Neural cell (in vitro differentiated cells): Measurements from ENCODE around the gene TTC23L. TPM values are rescaled to one million over a fixed set of nuclear protein-coding genes. Genes with fewer than 3 reads are reported as not detected.

Experiments used
- H2AFZ ChIP-seq: fragments of 200-600, 300-800 bp; sonication (generic), shearing (Covaris generic); 2 replicates; pipeline ENCODE4 v1.6.0; 2014; ENCODE audit warnings: low read depth, mild to moderate bottlenecking, antibody characterized with exemption, low read length, moderate library complexity
- H3F3A ChIP-seq: fragments of 200-600 bp; shearing (Covaris generic); 2 replicates; pipeline ENCODE4 v1.6.1; 2016; ENCODE audit warnings: mild to moderate bottlenecking, moderate library complexity, mixed read lengths, antibody characterized with exemption, low read length; ENCODE audit not compliant: insufficient read depth, poor library complexity, severe bottlenecking
- H3K27ac ChIP-seq: fragments of 200-600, 300-800 bp; sonication (generic), shearing (Covaris generic); 2 replicates; pipeline ENCODE4 v1.5.1; 2014; ENCODE audit warnings: mild to moderate bottlenecking, low read length, moderate library complexity
- H3K27me3 ChIP-seq: fragments of 300-800, 200-600 bp; sonication (generic), shearing (Covaris generic); 2 replicates; pipeline ENCODE4 v1.6.0; 2014; ENCODE audit warnings: mild to moderate bottlenecking, low read depth, low read length, moderate library complexity; ENCODE audit not compliant: insufficient read depth
- H3K36me3 ChIP-seq: fragments of 300-800, 200-600 bp; sonication (generic), shearing (Covaris generic); 2 replicates; pipeline ENCODE4 v1.5.1; 2014; ENCODE audit warnings: mild to moderate bottlenecking, antibody characterized with exemption, low read length, moderate library complexity; ENCODE audit not compliant: insufficient read depth
- H3K4me2 ChIP-seq: fragments of 300-800, 200-600 bp; sonication (generic), shearing (Covaris generic); 2 replicates; pipeline ENCODE4 v1.6.0; 2014; ENCODE audit warnings: mild to moderate bottlenecking, low read length
- H3K4me3 ChIP-seq: fragments of 300-800, 200-600 bp; sonication (generic), shearing (Covaris generic); 2 replicates; pipeline ENCODE4 v1.5.1; 2014; ENCODE audit warnings: mild to moderate bottlenecking, low read length, moderate library complexity
- H3K79me2 ChIP-seq: fragments of 200-600 bp; shearing (Covaris generic); replicated peaks from 2 replicates; pipeline ENCODE4 v1.6.0; 2014; ENCODE audit warnings: mild to moderate bottlenecking, low read length, moderate library complexity; ENCODE audit not compliant: insufficient read depth
- H3K9ac ChIP-seq: fragments of 300-800, 200-600 bp; sonication (generic), shearing (Covaris generic); 2 replicates; pipeline ENCODE4 v1.6.1; 2016; ENCODE audit warnings: mild to moderate bottlenecking, low read length, mixed read lengths
- H3K9me2 ChIP-seq: fragments of 200-600 bp; shearing (Covaris generic); 2 replicates; pipeline ENCODE4 v1.6.1; 2016; ENCODE audit warnings: mild to moderate bottlenecking, low read length, mixed read lengths; ENCODE audit not compliant: insufficient read depth
- H3K9me3 ChIP-seq: fragments of 200-600, 300-800 bp; sonication (generic), shearing (Covaris generic); 2 replicates; pipeline ENCODE4 v1.6.1; 2016; ENCODE audit warnings: mild to moderate bottlenecking, mixed run types, low read length, moderate library complexity, mixed read lengths
- H4K20me1 ChIP-seq: fragments of 200-600 bp; shearing (Covaris generic); 2 replicates; pipeline ENCODE4 v1.6.1; 2016; ENCODE audit warnings: mild to moderate bottlenecking, mixed run types; ENCODE audit not compliant: insufficient read depth
- CTCF ChIP-seq: fragments of 450-650 bp; IDR thresholded peaks from 2 replicates; pipeline ENCODE4 v1.5.1; 2014; ENCODE audit warnings: antibody characterized with exemption, mild to moderate bottlenecking, moderate library complexity; ENCODE audit not compliant: poor library complexity, severe bottlenecking
- EP300 ChIP-seq: fragments of 450-650 bp; conservative IDR thresholded peaks from 2 replicates; pipeline ENCODE4 v1.6.1; 2014; ENCODE audit warnings: antibody characterized with exemption, mild to moderate bottlenecking, moderate library complexity; ENCODE audit not compliant: poor library complexity, severe bottlenecking
- EZH2 ChIP-seq: fragments of 200-600, 300-800 bp; shearing (Covaris generic), sonication (generic); IDR thresholded peaks from 2 replicates; pipeline ENCODE4 v1.6.1; 2014; ENCODE audit warnings: antibody characterized with exemption, low read length, borderline replicate concordance, mild to moderate bottlenecking; ENCODE audit not compliant: insufficient read depth, poor library complexity, severe bottlenecking
- MXI1 ChIP-seq: fragments of 450-650 bp; conservative IDR thresholded peaks from 2 replicates; pipeline ENCODE4 v1.6.1; 2014; ENCODE audit warnings: antibody characterized with exemption, mild to moderate bottlenecking; ENCODE audit not compliant: poor library complexity, severe bottlenecking
- POLR2AphosphoS5 ChIP-seq: IDR thresholded peaks from 2 replicates; pipeline ENCODE4 v1.6.1; 2012
- RAD21 ChIP-seq: fragments of 450-650 bp; conservative IDR thresholded peaks from 2 replicates; pipeline ENCODE4 v1.6.1; 2014; ENCODE audit warnings: antibody characterized with exemption, mild to moderate bottlenecking, moderate library complexity
- SMC3 ChIP-seq: fragments of 450-650 bp; conservative IDR thresholded peaks from 2 replicates; pipeline ENCODE4 v1.6.1; 2014; ENCODE audit warnings: antibody characterized with exemption, mild to moderate bottlenecking, moderate library complexity; ENCODE audit not compliant: poor library complexity
- TAF1 ChIP-seq: IDR thresholded peaks from 2 replicates; pipeline ENCODE4 v1.6.1; 2012; ENCODE audit warnings: low read depth
- polyA plus RNA-seq: library from polyadenylated mRNA; depleted of rRNA; stranded (reverse); fragments of >200 nt; gene quantifications from 2 replicates; pipeline ENCODE4 v1.2.3, GENCODE V29; 2014
- TF ChIP-seq, protein P1 (sequence below): IDR thresholded peaks from 2 replicates; pipeline ENCODE4 v1.6.1; 2012; ENCODE audit warnings: borderline replicate concordance

Gene TTC23L
- polyA plus RNA-seq, 1 donor from 2014 or later, result 8.3 TPM

DNA sequence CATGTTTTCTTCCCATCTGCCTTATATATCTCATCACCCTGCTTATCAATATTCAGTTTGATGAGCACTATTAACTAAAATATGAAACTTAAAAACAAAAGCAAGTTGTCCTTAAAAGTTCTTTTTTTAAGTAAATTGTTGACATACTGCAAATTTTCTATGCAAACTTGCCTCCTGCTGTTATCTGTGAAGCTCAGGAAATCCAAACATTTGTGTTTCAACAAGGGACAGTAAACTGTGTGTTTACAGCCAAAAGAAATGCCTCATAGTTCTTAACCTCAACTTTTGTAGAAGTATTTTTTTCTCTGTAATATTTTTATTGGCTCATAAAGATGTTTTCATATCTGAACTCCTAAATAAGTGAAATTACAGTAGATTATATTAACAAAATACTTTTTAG lies 7.7 kb upstream of the TTC23L start:
- TF ChIP-seq MXI1, result no peak
- no peak for TF ChIP-seq POLR2AphosphoS5
- no peak for TF ChIP-seq RAD21
- no peak for TF ChIP-seq EP300
- TF ChIP-seq TAF1, result no peak
- TF ChIP-seq SMC3, result no peak
- TF ChIP-seq, protein P1, sequence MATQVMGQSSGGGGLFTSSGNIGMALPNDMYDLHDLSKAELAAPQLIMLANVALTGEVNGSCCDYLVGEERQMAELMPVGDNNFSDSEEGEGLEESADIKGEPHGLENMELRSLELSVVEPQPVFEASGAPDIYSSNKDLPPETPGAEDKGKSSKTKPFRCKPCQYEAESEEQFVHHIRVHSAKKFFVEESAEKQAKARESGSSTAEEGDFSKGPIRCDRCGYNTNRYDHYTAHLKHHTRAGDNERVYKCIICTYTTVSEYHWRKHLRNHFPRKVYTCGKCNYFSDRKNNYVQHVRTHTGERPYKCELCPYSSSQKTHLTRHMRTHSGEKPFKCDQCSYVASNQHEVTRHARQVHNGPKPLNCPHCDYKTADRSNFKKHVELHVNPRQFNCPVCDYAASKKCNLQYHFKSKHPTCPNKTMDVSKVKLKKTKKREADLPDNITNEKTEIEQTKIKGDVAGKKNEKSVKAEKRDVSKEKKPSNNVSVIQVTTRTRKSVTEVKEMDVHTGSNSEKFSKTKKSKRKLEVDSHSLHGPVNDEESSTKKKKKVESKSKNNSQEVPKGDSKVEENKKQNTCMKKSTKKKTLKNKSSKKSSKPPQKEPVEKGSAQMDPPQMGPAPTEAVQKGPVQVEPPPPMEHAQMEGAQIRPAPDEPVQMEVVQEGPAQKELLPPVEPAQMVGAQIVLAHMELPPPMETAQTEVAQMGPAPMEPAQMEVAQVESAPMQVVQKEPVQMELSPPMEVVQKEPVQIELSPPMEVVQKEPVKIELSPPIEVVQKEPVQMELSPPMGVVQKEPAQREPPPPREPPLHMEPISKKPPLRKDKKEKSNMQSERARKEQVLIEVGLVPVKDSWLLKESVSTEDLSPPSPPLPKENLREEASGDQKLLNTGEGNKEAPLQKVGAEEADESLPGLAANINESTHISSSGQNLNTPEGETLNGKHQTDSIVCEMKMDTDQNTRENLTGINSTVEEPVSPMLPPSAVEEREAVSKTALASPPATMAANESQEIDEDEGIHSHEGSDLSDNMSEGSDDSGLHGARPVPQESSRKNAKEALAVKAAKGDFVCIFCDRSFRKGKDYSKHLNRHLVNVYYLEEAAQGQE, result no peak
- no peak for TF ChIP-seq CTCF
- TF ChIP-seq EZH2, result no peak
- Histone ChIP-seq H3K4me3 (no peak overlapping the region), H3K4me2 (no peak overlapping the region), H4K20me1 (no peaks in the 10 kb centered on the region), H3K9ac (no peak overlapping the region), H3K79me2 (no peaks in the 10 kb centered on the region), H3K27ac (no peak overlapping the region), H3F3A (no peaks in the 10 kb centered on the region), H3K9me2 (no peaks in the 10 kb centered on the region), H3K36me3 (no peaks in the 10 kb centered on the region), H2AFZ (no peak overlapping the region), H3K9me3 (no peaks in the 10 kb centered on the region), H3K27me3 (no peaks in the 10 kb centered on the region)

DNA sequence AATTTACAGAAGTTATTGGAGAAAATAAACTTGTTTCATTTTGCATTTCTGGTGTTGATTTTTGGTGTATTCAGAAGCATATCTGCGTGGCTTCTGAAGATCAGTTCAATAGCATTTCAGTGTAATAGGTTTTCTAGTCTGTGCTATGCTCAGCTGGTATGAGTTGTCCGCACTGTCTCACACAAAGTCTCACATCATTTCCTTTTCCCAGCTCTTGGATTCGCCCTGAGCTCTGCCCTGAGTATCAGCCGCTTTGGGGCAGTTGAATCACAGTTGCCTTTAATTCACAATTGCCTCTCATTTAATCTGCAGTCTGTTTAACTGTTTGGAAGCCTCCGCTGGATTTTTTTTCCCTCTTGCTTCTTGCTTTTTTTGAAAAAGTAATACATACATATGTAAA lies 6.4 kb upstream of the TTC23L start:
- Histone ChIP-seq H4K20me1 (no peaks in the 10 kb centered on the region), H3K9me3 (no peaks in the 10 kb centered on the region), H3K79me2 (no peaks in the 10 kb centered on the region), H2AFZ (no peak overlapping the region), H3K4me3 (no peak overlapping the region), H3K4me2 (no peak overlapping the region), H3K9me2 (no peaks in the 10 kb centered on the region), H3F3A (no peaks in the 10 kb centered on the region), H3K27me3 (no peaks in the 10 kb centered on the region), H3K36me3 (no peaks in the 10 kb centered on the region), H3K27ac (no peak overlapping the region), H3K9ac (no peak overlapping the region)
- TF ChIP-seq, protein P1, result no peak
- TF ChIP-seq RAD21 (no peak), TAF1 (no peak), MXI1 (no peak), CTCF (no peak), EZH2 (no peak), EP300 (no peak), SMC3 (no peak), POLR2AphosphoS5 (no peak)
